Muscle of leg (tissue), 16 donors: Measurements from ENCODE around the gene PEX12. TPM values are rescaled to one million over a fixed set of nuclear protein-coding genes. Genes with fewer than 3 reads are reported as not detected.
"Not testable (repeated sequence)": the region's sequence is repeated elsewhere in the genome, so short reads cannot be mapped to it uniquely, and the experiment has no call there.

Experiments used
- DNase-seq: peaks from one replicate; pipeline ENCODE4 v3.0.0; 2013
- H3K27ac ChIP-seq: one replicate; pipeline ENCODE4 v1.5.1; 2013; ENCODE audit warnings: mild to moderate bottlenecking, low read length, control low read depth
- H3K27me3 ChIP-seq: one replicate; pipeline ENCODE4 v1.6.1; 2013; ENCODE audit warnings: low read length; ENCODE audit not compliant: control insufficient read depth, insufficient read depth
- H3K36me3 ChIP-seq: one replicate; pipeline ENCODE4 v1.6.1; 2013; ENCODE audit warnings: low read length; ENCODE audit not compliant: control insufficient read depth, insufficient read depth
- H3K4me1 ChIP-seq: one replicate; pipeline ENCODE4 v1.6.1; 2013; ENCODE audit warnings: low read length; ENCODE audit not compliant: control insufficient read depth, insufficient read depth
- H3K4me3 ChIP-seq: one replicate; pipeline ENCODE4 v1.5.1; 2013; ENCODE audit warnings: low read length, control low read depth
- H3K9me3 ChIP-seq: replicated peaks from 2 replicates; pipeline ENCODE4 v1.6.1; 2013; ENCODE audit warnings: low read depth, low read length; ENCODE audit not compliant: control insufficient read depth
- WGBS: methylation state at CpG from one replicate; pipeline ENCODE4 v1.1.5; 2013; ENCODE audit warnings: missing lambda C conversion rate; ENCODE audit not compliant: insufficient coverage; 5-methylcytosine and 5-hydroxymethylcytosine counted together
- long read RNA-seq, 11 donors: transcript quantifications; one replicate each; lab custom pipeline, GENCODE V29; 2026
- polyA plus RNA-seq, 8 donors: library from polyadenylated mRNA; unstranded; fragments of 120-200 nt; gene quantifications; one replicate each; pipeline versions ENCODE4 v1.2.1 to v1.2.3, GENCODE V29; 2013; ENCODE audit warnings: inconsistent platforms in 1 of 8, low replicate concordance in 1 of 8; ENCODE audit not compliant: insufficient read length in 8 of 8, insufficient read depth in 1 of 8
- total RNA-seq: library from RNA; stranded (reverse); fragments of 120-200 nt; gene quantifications from one replicate; pipeline ENCODE4 v1.2.4, GENCODE V29; 2013

The PEX12 gene
- total RNA-seq (8.2 TPM), polyA plus RNA-seq (1 to 10 TPM; 6.1 to 9.1 (median 7.3) TPM)
- long read RNA-seq, donor 1, partial matches to known transcripts = 0 of 1 reads
- long read RNA-seq, donor 1, other reads (novel, unspliced or antisense) = 0 of 1 reads
- long read RNA-seq, donor 2 = 0 reads
- long read RNA-seq, donor 3, partial matches to known transcripts = 0 of 2 reads
- long read RNA-seq, donor 3, other reads (novel, unspliced or antisense) = 0 of 2 reads
- long read RNA-seq, donor 4 = 0 reads
- long read RNA-seq, donor 5, partial matches to known transcripts = 0 of 3 reads
- long read RNA-seq, donor 5, other reads (novel, unspliced or antisense) = 0 of 3 reads
- long read RNA-seq, donor 6, partial matches to known transcripts = 0 of 2 reads
- long read RNA-seq, donor 6, other reads (novel, unspliced or antisense) = 0 of 2 reads
- long read RNA-seq, donor 7 = 0 reads
- long read RNA-seq, donor 8 = 0 reads
- long read RNA-seq, donor 9 = 0 reads
- long read RNA-seq, donor 10, partial matches to known transcripts = 0 of 1 reads
- long read RNA-seq, donor 10, other reads (novel, unspliced or antisense) = 0 of 1 reads
- long read RNA-seq, donor 11, partial matches to known transcripts = 0 of 1 reads
- long read RNA-seq, donor 11, other reads (novel, unspliced or antisense) = 0 of 1 reads

DNA sequence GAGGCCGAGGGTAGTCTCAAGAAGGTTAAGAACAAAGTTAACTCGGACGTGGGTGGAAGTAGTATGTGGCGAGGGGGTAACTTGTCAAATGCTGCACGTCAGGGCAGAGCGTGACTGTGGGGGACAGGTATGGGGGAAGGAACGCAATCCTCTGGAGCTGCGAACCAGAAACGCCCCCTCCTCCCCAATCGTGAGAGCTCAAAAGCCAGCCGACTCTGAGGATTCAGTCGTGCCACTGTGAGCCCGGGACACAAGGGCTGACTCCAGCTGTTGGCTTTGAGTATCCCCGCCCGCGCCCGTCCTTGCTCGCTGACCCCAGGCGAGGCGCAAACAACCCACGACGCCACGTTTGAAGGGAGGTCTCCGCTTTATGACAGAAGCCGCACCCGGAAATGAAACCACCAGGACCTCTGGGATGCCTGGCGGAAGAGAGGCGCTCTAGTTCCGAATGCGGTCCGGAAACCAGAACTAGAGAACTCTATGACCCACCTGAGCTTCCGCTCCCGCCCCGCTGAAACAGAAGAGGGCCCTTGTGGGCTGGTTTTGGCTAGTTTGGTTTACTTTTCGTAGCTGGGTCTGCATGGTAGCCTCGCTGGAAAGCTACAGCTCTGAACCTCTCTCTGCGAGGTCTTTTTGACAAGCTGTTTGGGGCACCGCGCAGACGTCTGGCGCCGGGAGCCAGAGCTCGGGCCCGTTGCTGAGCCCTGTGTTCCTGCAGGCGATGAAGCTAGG, at the start of gene PEX12:
Gene PEX12, minus strand, starts transcription at position 375 of the 732 bp plus-strand sequence. CDS start 550 bp downstream, outside the sequence.
- peaks cover 8% of the 10 kb centered on the region for H3K36me3 ChIP-seq
- H3K4me1 ChIP-seq = peaks cover 9% of the 10 kb centered on the region
- peak within 1 kb of the TSS; percentile 94 for H3K27ac ChIP-seq
- H3K4me3 ChIP-seq = peak within 1 kb of the TSS; percentile 94
- under 1% methylated on average over 38 of the region's 45 CpGs for WGBS
- no peaks in the 10 kb centered on the region for H3K27me3 ChIP-seq
- H3K9me3 ChIP-seq = no peaks in the 10 kb centered on the region
- DNase-seq = peak; percentile 99

GRCh38 chr17:35627417-35627816, 49.0 kb upstream of the PEX12 start:
- WGBS = no CpG with 5 or more reads among the region's 4 CpGs
- Histone ChIP-seq H3K4me3 (no peak overlapping the region), H3K27me3 (no peaks in the 10 kb centered on the region), H3K27ac (no peak overlapping the region), H3K9me3 (no peaks in the 10 kb centered on the region), H3K4me1 (no peaks in the 10 kb centered on the region), H3K36me3 (peaks cover 37% of the 10 kb centered on the region)
- DNase-seq = no peak

GRCh38 chr17:35621768-35622167, 43.4 kb upstream of the PEX12 start:
- no peaks in the 10 kb centered on the region for H3K27me3 ChIP-seq
- WGBS = no CpG with 5 or more reads among the region's 1 CpG
- H3K36me3 ChIP-seq = peaks cover 18% of the 10 kb centered on the region
- H3K9me3 ChIP-seq = no peaks in the 10 kb centered on the region
- H3K4me3 ChIP-seq = no peak overlapping the region
- no peak overlapping the region for H3K27ac ChIP-seq
- no peaks in the 10 kb centered on the region for H3K4me1 ChIP-seq
- no peak for DNase-seq

GRCh38 chr17:35618628-35619027, 40.3 kb upstream of the PEX12 start:
- Histone ChIP-seq H3K36me3 (no peaks in the 10 kb centered on the region), H3K27me3 (no peaks in the 10 kb centered on the region), H3K4me1 (no peaks in the 10 kb centered on the region), H3K4me3 (no peak overlapping the region), H3K9me3 (no peaks in the 10 kb centered on the region), H3K27ac (no peak overlapping the region)
- DNase-seq = no peak

DNA sequence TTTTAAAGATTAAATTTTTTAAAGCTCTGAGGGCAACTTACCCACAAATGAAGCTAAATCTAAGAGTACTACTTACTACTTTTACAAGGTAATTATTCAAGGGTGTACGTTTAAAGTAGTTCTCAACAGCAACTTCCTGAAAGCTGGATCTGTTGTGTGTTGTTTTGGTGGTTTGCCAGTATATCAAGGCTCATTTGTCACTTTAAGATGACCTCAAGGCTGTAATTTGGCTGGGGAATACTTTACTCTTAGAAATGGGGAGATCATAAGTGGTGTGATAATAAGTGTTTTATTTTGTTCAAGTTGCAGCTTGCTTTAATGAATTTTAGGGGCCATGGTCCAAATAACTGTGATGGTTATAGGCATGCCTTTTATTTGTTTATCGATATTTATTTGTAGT, 39.1 kb upstream of the PEX12 start:
- peaks cover 2% of the 10 kb centered on the region for H3K36me3 ChIP-seq
- WGBS = no CpG with 5 or more reads among the region's 2 CpGs
- H3K9me3 ChIP-seq = no peaks in the 10 kb centered on the region
- H3K4me1 ChIP-seq = no peaks in the 10 kb centered on the region
- DNase-seq = no peak
- no peaks in the 10 kb centered on the region for H3K27me3 ChIP-seq
- no peak overlapping the region for H3K27ac ChIP-seq
- no peak overlapping the region for H3K4me3 ChIP-seq

DNA sequence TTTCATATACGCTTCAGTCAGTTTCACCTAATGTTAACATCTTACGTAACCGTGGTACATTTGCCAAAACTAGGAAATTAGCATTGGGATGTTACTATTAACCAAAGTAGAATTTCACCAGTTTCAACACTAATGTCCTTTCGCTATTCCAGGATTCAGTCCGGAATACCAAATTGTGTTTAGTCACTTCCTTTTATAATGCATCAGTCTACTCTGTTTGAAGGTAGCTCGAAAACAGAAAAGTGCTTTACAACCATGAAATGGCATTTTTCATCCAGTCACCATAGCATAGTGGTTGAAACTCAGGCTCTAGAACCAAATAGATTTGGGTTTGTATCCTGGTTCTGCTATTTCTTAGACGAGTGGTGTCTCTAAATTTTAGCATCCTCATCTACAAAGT, 38.2 kb upstream of the PEX12 start:
- H3K36me3 ChIP-seq = peaks cover 6% of the 10 kb centered on the region
- no peaks in the 10 kb centered on the region for H3K4me1 ChIP-seq
- DNase-seq = no peak
- no peak overlapping the region for H3K4me3 ChIP-seq
- WGBS = no CpG with 5 or more reads among the region's 7 CpGs
- H3K9me3 ChIP-seq = no peaks in the 10 kb centered on the region
- H3K27me3 ChIP-seq = no peaks in the 10 kb centered on the region
- H3K27ac ChIP-seq = no peak overlapping the region

GRCh38 chr17:35614810-35615209, 36.4 kb upstream of the PEX12 start:
- Histone ChIP-seq H3K4me3 (no peak overlapping the region), H3K27ac (no peak overlapping the region), H3K27me3 (no peaks in the 10 kb centered on the region), H3K4me1 (no peaks in the 10 kb centered on the region), H3K36me3 (peaks cover 13% of the 10 kb centered on the region), H3K9me3 (no peaks in the 10 kb centered on the region)
- DNase-seq = no peak
- 86% methylated on average over 1 of the region's 3 CpGs for WGBS

- no CpG with 5 or more reads among the region's 2 CpGs for WGBS
- Histone ChIP-seq H3K4me1 (no peaks in the 10 kb centered on the region), H3K27me3 (no peaks in the 10 kb centered on the region), H3K36me3 (peaks cover 19% of the 10 kb centered on the region), H3K4me3 (no peak overlapping the region), H3K9me3 (no peaks in the 10 kb centered on the region), H3K27ac (no peak overlapping the region)
- peak; percentile 44 for DNase-seq
Observed at GRCh38 chr17:35612924-35613521, 34.7 kb upstream of the PEX12 start.

GRCh38 chr17:35610746-35611145, 32.4 kb upstream of the PEX12 start:
- H3K36me3 ChIP-seq = peaks cover 27% of the 10 kb centered on the region
- not testable (repeated sequence) for DNase-seq, H3K27ac ChIP-seq, H3K9me3 ChIP-seq, H3K27me3 ChIP-seq, H3K4me1 ChIP-seq, H3K4me3 ChIP-seq
- 84% methylated on average over 10 of the region's 12 CpGs for WGBS

DNA sequence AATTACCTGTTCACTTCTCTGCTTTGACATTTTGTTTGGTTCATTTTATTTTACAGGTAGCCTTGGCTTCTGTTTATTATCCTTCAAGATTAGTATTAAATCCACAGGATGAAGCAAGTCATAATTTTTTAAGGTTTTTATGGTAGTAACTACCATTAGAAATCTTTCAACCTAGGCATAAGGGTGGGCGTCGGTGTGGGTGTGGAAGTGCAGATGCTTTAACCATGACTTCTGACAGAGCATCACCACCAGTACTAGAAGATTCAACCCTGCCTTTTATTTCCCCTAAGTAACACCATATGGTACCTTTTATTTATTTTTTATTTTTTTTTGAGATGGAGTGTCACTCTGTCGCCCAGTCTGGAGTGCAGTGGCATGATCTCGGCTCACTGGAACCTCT, 31.5 kb upstream of the PEX12 start:
- Histone ChIP-seq H3K27me3 (no peaks in the 10 kb centered on the region), H3K36me3 (peaks cover 30% of the 10 kb centered on the region), H3K4me3 (no peak overlapping the region), H3K9me3 (no peaks in the 10 kb centered on the region), H3K27ac (no peak overlapping the region), H3K4me1 (no peaks in the 10 kb centered on the region)
- WGBS = 100% methylated on average over 1 of the region's 4 CpGs
- no peak for DNase-seq
